HepG2 (cell line): ENCODE results near the gene STAT5A. TPM values are rescaled to one million over a fixed set of nuclear protein-coding genes. Genes with fewer than 3 reads are reported as not detected.

Experiments
- FOXP1 ChIP-seq, 2 experiments: fragments of 450-650 bp in 1 of 2; IDR thresholded peaks; 2 replicates each; pipeline ENCODE4 v1.6.1; 2017 to 2018; ENCODE audit warnings: antibody characterized with exemption in 1 of 2
- GATAD2A ChIP-seq: IDR thresholded peaks from 2 replicates; pipeline ENCODE4 v1.6.1; 2016
- HCFC1 ChIP-seq: fragments of 150-350 bp; IDR thresholded peaks from 2 replicates; pipeline ENCODE4 v1.6.1; 2014; ENCODE audit warnings: low read depth, low read length
- KDM1A ChIP-seq: IDR thresholded peaks from 2 replicates; pipeline ENCODE4 v1.6.1; 2016; ENCODE audit warnings: missing compliant biosample characterization
- KDM2A ChIP-seq: sonication (generic); formaldehyde crosslinking; IDR thresholded peaks from 2 replicates; pipeline ENCODE4 v1.4.0; 2020; ENCODE audit warnings: low read depth, missing genetic modification reagents, borderline replicate concordance
- MXI1 ChIP-seq: IDR thresholded peaks from 3 replicates; pipeline ENCODE4 v1.6.1; 2012; ENCODE audit warnings: low read depth, low read length, inconsistent platforms, borderline replicate concordance
- PRDM10 ChIP-seq: sonication (generic); formaldehyde crosslinking; IDR thresholded peaks from 2 replicates; pipeline ENCODE4 v1.4.0; 2020; ENCODE audit warnings: low read depth, missing genetic modification reagents
- TIGD3 ChIP-seq: sonication (generic); formaldehyde crosslinking; IDR thresholded peaks from 2 replicates; pipeline ENCODE4 v1.5.1; 2020; ENCODE audit warnings: mild to moderate bottlenecking, missing genetic modification reagents, borderline replicate concordance
- ZNF276 ChIP-seq: sonication (generic); formaldehyde crosslinking; IDR thresholded peaks from 2 replicates; pipeline ENCODE4 v1.4.0; 2020; ENCODE audit warnings: mild to moderate bottlenecking, low read depth, missing genetic modification reagents
- ZNF609 ChIP-seq: sonication (generic); formaldehyde crosslinking; IDR thresholded peaks from 2 replicates; pipeline ENCODE4 v1.4.0; 2020; ENCODE audit warnings: mild to moderate bottlenecking, missing genetic modification reagents, borderline replicate concordance
- ZNF792 ChIP-seq: IDR thresholded peaks from 2 replicates; pipeline ENCODE4 v1.6.1; 2016
- ZSCAN25 ChIP-seq: sonication (generic); formaldehyde crosslinking; IDR thresholded peaks from 2 replicates; pipeline ENCODE4 v1.8.0; 2022; ENCODE audit warnings: mild to moderate bottlenecking, missing genetic modification reagents
- polyA plus RNA-seq, 8 experiments: library from polyadenylated mRNA; depleted of rRNA in 3 of 8; stranded (reverse) in 7 of 8; unstranded in 1 of 8; fragments of >200 nt; fragmentation: Illumina TruSeq in 4 of 8; extraction: Trizol in 4 of 8; gene quantifications; 2 replicates each; pipeline versions ENCODE4 v1.2.1 to v1.2.3, GENCODE V29; 2011 to 2016; ENCODE audit warnings: low read depth in 4 of 8, missing spikeins in 1 of 8, mixed read lengths in 1 of 8; ENCODE audit not compliant: insufficient read depth in 1 of 8
- total RNA-seq, 5 experiments: library from RNA; depleted of rRNA; stranded (reverse); fragments of >200 nt; fragmentation: Illumina TruSeq; extraction: Trizol; gene quantifications; 2 replicates each; pipeline ENCODE4 v1.2.3, GENCODE V29; 2016; ENCODE audit warnings: low read depth in 1 of 5
- TF ChIP-seq, protein P1 (sequence below): sonication (generic); formaldehyde crosslinking; IDR thresholded peaks from 2 replicates; pipeline ENCODE4 v1.4.0; 2020; ENCODE audit warnings: missing genetic modification reagents

STAT5A gene
- total and polyA plus RNA-seq, 2 of the 13 experiments (the other 11 are each of a cell fraction or from before 2014, with no cell fraction given), result 1.4 to 4.1 TPM

DNA sequence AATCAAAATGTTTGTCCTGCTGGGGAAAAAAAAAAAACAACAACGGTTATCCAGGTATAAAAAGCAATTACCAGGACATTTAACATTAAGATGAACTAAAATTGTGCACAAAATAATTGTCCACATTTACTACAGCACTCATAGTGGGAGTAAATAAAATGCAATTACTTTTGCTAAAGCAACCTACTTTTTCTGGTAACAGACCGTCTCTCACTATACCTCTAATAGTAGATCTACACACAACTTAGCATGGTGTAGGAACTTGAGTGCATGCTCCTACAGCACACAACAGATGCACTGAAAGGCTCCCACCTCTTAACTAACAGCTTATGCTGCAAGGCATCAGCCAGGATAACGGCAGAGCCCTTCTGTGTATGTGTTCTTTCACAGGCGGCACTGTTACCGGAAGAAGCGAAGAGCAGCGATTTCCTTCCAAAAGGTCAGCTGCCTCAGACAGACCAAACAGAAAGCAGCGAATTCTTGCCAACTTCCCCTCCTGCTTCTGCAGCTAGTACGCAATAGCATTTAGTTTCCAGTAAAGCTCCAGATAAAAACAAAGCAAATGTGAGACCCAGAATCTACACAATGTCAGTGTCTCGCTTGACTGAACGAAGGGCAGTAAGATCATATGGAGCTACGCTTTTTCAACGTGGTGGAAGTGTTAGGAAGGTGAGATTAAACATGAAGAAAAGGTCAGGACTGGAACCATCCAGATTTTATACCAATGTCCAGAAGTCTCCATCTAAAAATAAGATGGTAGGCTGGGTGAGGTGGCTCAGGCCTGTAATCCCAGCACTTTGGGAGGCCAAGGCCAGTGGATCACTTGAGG lies 39.7 kb upstream of the STAT5A start (continued):
- TF ChIP-seq TIGD3 (CRISPR knock-in tag) (no peak), ZNF609 (CRISPR knock-in tag) (peak; percentile 58; the same call in 1 of the 2 replicates), HCFC1 (0 out of 2 replicates have a peak, but pooled peaks have one; percentile 16), KDM1A (peak; percentile 61; the same call in 1 of the 2 replicates), ZNF276 (0 out of 2 replicates have a peak, but pooled peaks have one; percentile 51), ZNF792 (peak; percentile 79; the same call in 1 of the 2 replicates), ZSCAN25 (CRISPR knock-in tag) (0 out of 2 replicates have a peak, but pooled peaks have one; percentile 28), GATAD2A (CRISPR knock-in tag) (peak; percentile 83), MXI1 (peak; percentile 70; the same call in 1 of the 3 replicates), KDM2A (CRISPR knock-in tag) (peak; percentile 36; the same call in 1 of the 2 replicates), FOXP1 (IDR thresholded peaks at IDR 0.05) (no peak), FOXP1 (CRISPR knock-in tag; IDR thresholded peaks at IDR 0.05) (peak; percentile 48; the same call in 1 of the 2 replicates), PRDM10 (CRISPR knock-in tag) (no peak)
- TF ChIP-seq, protein P1, sequence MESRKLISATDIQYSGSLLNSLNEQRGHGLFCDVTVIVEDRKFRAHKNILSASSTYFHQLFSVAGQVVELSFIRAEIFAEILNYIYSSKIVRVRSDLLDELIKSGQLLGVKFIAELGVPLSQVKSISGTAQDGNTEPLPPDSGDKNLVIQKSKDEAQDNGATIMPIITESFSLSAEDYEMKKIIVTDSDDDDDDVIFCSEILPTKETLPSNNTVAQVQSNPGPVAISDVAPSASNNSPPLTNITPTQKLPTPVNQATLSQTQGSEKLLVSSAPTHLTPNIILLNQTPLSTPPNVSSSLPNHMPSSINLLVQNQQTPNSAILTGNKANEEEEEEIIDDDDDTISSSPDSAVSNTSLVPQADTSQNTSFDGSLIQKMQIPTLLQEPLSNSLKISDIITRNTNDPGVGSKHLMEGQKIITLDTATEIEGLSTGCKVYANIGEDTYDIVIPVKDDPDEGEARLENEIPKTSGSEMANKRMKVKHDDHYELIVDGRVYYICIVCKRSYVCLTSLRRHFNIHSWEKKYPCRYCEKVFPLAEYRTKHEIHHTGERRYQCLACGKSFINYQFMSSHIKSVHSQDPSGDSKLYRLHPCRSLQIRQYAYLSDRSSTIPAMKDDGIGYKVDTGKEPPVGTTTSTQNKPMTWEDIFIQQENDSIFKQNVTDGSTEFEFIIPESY (CRISPR knock-in tag), result peak; percentile 22; the same call in 1 of the 2 replicates
